Measurements from ENCODE around the gene R3HDM4. TPM values are rescaled to one million over a fixed set of nuclear protein-coding genes. Genes with fewer than 3 reads are reported as not detected.
"Not testable (repeated sequence)": the region's sequence is repeated elsewhere in the genome, so short reads cannot be mapped to it uniquely, and the experiment has no call there.

The R3HDM4 gene
- total RNA-seq, 1 donor from 2014 or later: 20.0 TPM

DNA sequence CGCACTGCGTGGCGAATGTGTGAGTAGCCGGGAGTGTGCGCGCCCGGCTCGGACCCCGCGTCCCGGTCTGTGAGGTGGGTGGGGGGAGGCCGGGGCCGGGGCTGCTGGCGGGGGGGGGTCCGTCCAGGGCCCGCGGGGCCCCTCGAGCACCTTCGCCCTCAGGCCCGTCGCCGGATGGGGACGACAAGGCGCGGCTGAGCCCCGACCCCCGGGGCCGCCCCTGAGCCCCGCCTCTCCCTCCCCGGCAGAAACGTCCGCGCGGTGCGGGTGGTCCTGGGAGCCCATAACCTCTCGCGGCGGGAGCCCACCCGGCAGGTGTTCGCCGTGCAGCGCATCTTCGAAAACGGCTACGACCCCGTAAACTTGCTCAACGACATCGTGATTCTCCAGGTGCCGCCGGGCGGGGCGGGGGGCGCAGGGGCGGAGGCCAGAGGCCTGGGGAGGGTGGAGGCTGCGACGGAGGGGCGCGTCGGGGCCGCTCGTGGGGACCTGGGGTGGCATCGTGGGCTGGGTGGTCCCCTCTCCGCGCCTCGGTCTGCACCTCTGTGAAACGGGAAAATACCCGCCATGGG, 59.9 kb downstream of the R3HDM4 start:
- ATAC-seq (no peak), DNase-seq (no peak)
- intact Hi-C loops (cut with micrococcal nuclease): no loop called here

DNA sequence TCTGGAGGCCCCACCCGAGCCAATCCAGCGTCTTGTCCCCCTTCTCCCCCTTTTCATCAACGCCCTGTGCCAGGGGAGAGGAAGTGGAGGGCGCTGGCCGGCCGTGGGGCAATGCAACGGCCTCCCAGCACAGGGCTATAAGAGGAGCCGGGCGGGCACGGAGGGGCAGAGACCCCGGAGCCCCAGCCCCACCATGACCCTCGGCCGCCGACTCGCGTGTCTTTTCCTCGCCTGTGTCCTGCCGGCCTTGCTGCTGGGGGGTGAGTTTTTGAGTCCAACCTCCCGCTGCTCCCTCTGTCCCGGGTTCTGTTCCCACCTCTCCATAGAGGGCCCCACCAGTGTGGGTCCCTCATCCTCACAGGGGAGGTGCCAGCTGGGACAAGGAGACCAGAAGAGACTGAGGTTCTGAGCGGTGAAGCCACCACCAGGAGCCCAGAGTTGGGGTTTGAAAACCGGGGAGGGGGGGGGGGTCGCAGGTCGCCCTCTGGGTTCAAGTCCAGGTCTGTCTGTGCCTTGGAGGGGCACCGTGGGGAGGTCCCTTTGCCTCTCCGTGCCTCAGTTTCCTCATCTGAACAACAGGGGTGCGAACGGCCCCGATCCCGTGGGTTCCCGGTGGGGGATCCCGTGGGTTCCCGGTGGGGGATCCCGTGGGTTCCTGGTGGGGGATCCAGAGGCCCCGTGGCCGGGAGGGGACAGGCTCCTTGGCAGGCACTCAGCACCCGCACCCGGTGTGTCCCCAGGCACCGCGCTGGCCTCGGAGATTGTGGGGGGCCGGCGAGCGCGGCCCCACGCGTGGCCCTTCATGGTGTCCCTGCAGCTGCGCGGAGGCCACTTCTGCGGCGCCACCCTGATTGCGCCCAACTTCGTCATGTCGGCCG, 60.6 kb downstream of the R3HDM4 start, which contains the start of gene ELANE:
Gene ELANE (plus strand): TSS at position 168 of the 878 bp plus-strand sequence. CDS start 26 bp downstream, at position 194.
- ATAC-seq: no peak

DNA sequence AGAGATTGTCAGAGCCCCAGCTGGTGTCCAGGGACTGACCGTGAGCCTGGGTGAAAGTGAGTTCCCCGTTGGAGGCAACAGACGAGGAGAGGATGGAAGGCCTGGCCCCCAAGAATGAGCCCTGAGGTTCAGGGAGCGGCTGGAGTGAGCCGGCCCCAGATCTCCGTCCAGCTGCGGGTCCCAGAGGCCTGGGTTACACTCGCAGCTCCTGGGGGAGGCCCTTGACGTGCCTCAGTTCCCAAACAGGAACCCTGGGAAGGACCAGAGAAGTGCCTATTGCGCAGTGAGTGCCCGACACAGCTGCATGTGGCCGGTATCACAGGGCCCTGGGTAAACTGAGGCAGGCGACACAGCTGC, 62.1 kb downstream of the R3HDM4 start:
- DNase-seq: no peak
- no peak for ATAC-seq
- intact Hi-C loops (cut with micrococcal nuclease): no loop called here

More for the DNA sequence above, 60.6 kb downstream of the R3HDM4 start, which contains the start of gene ELANE:
- no peak for DNase-seq
- intact Hi-C loops (cut with micrococcal nuclease): no loop called here

DNA sequence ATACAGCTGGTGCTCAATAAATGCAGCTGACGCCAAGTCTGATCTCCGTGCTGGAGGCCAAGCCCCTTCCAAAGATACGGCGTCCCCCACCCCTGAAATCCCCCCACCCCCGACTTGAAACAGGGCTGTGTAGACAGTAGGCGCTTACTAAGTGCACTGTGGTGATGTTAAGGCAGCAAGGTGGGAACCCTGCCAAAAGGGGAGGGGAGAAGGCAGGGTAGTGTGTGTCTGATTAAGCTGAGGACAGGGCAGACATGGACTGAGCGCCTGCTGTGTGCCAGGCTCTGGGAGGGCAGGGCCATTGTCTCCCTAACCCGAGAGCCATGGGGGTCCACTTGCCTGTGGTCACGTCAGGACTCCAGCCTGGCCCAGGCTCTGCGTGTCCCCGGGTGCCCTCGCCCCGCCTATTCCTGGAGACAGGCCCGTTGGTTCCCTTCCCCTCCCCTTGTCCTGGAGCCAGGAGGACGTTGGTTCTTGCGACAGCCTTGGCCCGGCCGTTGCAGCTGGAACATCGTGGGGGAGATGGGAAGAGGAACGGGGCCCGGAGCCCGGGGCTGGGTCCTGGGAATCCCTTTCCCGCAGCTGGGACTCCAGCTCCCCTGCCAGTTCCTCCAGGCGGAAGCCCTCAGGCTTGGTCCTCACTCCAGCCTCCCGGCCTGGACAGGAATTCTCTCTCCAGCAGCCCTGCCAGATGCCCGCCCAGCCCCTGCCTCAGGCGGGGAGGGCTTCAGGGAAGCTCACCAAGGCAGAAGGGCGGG, 62.6 kb downstream of the R3HDM4 start:
- DNase-seq: peak; percentile 94
- ATAC-seq: peak; percentile 88
- intact Hi-C loops (cut with micrococcal nuclease): no loop called here

DNA sequence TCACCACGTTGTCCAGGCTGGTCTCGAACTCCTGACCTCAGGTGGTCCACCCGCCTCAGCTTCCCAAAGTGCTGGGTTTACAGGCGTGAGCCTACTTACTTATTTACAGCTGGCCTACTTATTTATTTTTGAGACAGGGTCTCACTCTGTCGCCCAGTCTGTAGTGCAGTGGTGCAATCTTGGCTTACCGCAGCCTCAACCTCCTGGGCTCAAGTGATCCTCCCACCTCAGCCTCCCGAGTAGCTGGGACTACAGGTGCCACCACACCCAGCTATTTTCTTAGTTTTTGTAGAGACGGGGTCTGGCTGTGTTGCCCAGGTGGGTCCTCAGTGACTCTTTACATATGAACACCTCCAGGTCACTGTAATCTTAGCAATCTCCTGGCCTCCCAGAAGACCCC, 63.8 kb downstream of the R3HDM4 start:
- ATAC-seq; intact Hi-C loops (cut with micrococcal nuclease): not testable (repeated sequence)
- peak; percentile 25 for DNase-seq

DNA sequence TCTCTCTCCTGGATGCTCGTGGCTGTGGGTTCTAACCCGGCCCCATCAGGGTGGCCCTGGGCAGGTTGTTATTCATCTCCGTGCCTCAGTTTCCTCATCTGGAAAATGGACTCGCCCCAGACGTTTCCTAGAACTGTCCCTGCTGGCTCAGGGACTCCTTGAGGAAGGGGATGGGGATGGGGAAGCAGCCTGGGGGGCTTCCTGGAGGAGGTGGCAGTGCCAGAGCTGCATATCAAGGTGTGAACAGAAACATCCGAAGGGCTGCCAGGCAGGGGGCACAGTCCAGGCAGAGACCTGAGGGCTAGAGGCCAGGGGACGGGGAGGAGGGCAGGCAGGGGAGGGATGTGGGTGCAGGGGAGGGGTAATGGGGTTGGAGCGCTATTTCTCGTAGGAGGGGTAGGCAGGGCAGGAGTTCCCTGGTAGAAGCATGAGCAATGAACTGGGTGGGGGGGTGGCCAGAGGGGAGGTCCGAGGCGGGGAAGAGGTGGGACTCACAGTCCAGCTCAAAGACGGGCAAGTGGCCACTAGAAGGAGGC, 64.6 kb downstream of the R3HDM4 start:
- DNase-seq (peak; percentile 52), ATAC-seq (peak; percentile 15)
- intact Hi-C loops (cut with micrococcal nuclease): no loop called here

Other genes with a start within 250 kb of the R3HDM4 start
- 24.6 TPM for gene FSTL3, start 236.8 kb downstream of the R3HDM4 start, total RNA-seq
- not detected for gene PRSS57, start 217.8 kb downstream of the R3HDM4 start, total RNA-seq
- gene PALM, start 204.3 kb downstream of the R3HDM4 start, total RNA-seq: 30.1 TPM
- not detected for gene MISP, start 162.1 kb downstream of the R3HDM4 start, total RNA-seq
- 58.1 TPM for gene PTBP1, start 115.8 kb downstream of the R3HDM4 start, total RNA-seq
- not detected for gene PLPPR3, start 91.3 kb downstream of the R3HDM4 start, total RNA-seq
- gene AZU1, start 85.4 kb downstream of the R3HDM4 start, total RNA-seq: not detected
- gene PRTN3, start 72.2 kb downstream of the R3HDM4 start, total RNA-seq: not detected
- gene ELANE, start 60.9 kb downstream of the R3HDM4 start, total RNA-seq: 1.5 TPM
- gene CFD, start 53.6 kb downstream of the R3HDM4 start, total RNA-seq: 252 TPM
- 23.7 TPM for gene MED16, start 20.0 kb downstream of the R3HDM4 start, total RNA-seq
- not detected for gene RNU6-9, start 19.7 kb downstream of the R3HDM4 start, total RNA-seq
- gene KISS1R, start 4.1 kb upstream of the R3HDM4 start, total RNA-seq: not detected
- gene ARID3A, start 12.8 kb upstream of the R3HDM4 start, total RNA-seq: 5.7 TPM
- gene WDR18, start 71.1 kb upstream of the R3HDM4 start, total RNA-seq: 20.4 TPM
- not detected for gene GRIN3B, start 87.2 kb upstream of the R3HDM4 start, total RNA-seq
- gene TMEM259, start 107.9 kb upstream of the R3HDM4 start, total RNA-seq: 122 TPM
- not detected for gene RNU6-2, start 108.3 kb upstream of the R3HDM4 start, total RNA-seq
- gene CNN2, start 113.4 kb upstream of the R3HDM4 start, total RNA-seq: 94.0 TPM
- gene ABCA7, start 126.9 kb upstream of the R3HDM4 start, total RNA-seq: 9.4 TPM
- gene ARHGAP45, start 153.9 kb upstream of the R3HDM4 start, total RNA-seq: 6.0 TPM
- gene POLR2E, start 182.2 kb upstream of the R3HDM4 start, total RNA-seq: 148 TPM
- gene GPX4, start 190.8 kb upstream of the R3HDM4 start, total RNA-seq: 337 TPM

Measured in left ventricle myocardium superior (tissue), 1 donor.